ENCODE measurements around the gene TNNT3.

TNNT3 gene

GRCh38 chr11:1909524-1909923 is 10.0 kb upstream of the TNNT3 start:
- Histone ChIP-seq H3K27me3 (ENCODE audit: insufficient read depth, poor library complexity, severe bottlenecking) (no peaks in the 10 kb centered on the region), H3K4me3 (replicated peaks; ENCODE audit: insufficient read depth, low read length) (no peak overlapping the region), H3K27ac (replicated peaks) (no peak overlapping the region)
- no peak for DNase-seq (ENCODE audit: low read depth in 1 of 2, low spot score in 1 of 2)
- TF ChIP-seq GABPA (IDR thresholded peaks at IDR 0.05; ENCODE audit: low read depth) (no peak), CTCF (IDR thresholded peaks at IDR 0.05; ENCODE audit: insufficient read depth, low read length) (no peak), SPI1 (IDR thresholded peaks at IDR 0.05; ENCODE audit: borderline replicate concordance, low read depth) (no peak), REST (IDR thresholded peaks at IDR 0.05; ENCODE audit: insufficient replicate concordance, low read depth) (no peak), POLR2AphosphoS5 (IDR thresholded peaks at IDR 0.05; ENCODE audit: low read depth) (no peak)

DNA sequence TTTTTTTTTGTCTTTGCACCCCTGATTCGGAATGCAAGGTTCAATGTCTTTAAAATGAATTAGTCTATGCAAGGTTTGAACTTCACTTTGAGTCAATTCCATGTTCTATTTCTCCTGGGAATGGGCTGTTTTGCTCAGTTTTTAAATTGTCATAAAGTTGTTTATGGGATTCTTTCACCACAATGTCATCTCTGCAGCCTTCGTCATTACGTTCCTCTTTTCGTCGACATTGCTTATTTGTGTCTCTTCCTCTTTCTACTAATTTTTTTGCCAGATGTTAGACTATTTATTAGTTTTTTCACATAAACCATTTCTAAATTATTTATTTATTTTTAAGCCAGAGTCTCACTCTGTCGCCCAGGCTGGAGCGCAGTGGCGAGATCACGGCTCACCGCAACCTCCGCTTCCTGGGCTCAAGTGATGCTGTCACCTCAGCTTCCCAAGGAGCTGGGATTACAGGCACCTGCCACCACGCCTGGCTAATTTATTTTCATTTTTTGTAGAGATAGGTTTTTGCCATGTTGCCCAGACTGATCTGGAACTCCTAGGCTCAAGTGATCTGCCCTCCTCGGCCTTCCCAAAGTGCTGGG is 7.1 kb upstream of the TNNT3 start:
- TF ChIP-seq SPI1 (IDR thresholded peaks at IDR 0.05; ENCODE audit: borderline replicate concordance, low read depth) (peak; percentile 77), POLR2AphosphoS5 (IDR thresholded peaks at IDR 0.05; ENCODE audit: low read depth) (no peak)
- Histone ChIP-seq H3K27ac (replicated peaks) (no peak overlapping the region), H3K4me3 (replicated peaks; ENCODE audit: insufficient read depth, low read length) (no peak overlapping the region), H3K27me3 (ENCODE audit: insufficient read depth, poor library complexity, severe bottlenecking) (no peaks in the 10 kb centered on the region)
- no peak for DNase-seq (ENCODE audit: low read depth in 1 of 2, low spot score in 1 of 2)

- no peak overlapping the region for H3K4me3 ChIP-seq (replicated peaks; ENCODE audit: insufficient read depth, low read length)
- no peaks in the 10 kb centered on the region for H3K27me3 ChIP-seq (ENCODE audit: insufficient read depth, poor library complexity, severe bottlenecking)
- H3K27ac ChIP-seq (replicated peaks): no peak overlapping the region
- no peak for TF ChIP-seq CTCF (IDR thresholded peaks at IDR 0.05; ENCODE audit: insufficient read depth, low read length)
- TF ChIP-seq GABPA (IDR thresholded peaks at IDR 0.05; ENCODE audit: low read depth): no peak
- no peak for TF ChIP-seq SPI1 (IDR thresholded peaks at IDR 0.05; ENCODE audit: borderline replicate concordance, low read depth)
- no peak for TF ChIP-seq POLR2AphosphoS5 (IDR thresholded peaks at IDR 0.05; ENCODE audit: low read depth)
- TF ChIP-seq REST (IDR thresholded peaks at IDR 0.05; ENCODE audit: insufficient replicate concordance, low read depth): no peak
- DNase-seq (ENCODE audit: low read depth in 1 of 2, low spot score in 1 of 2): no peak
Observed at GRCh38 chr11:1913271-1914060, 6.0 kb upstream of the TNNT3 start.

DNA sequence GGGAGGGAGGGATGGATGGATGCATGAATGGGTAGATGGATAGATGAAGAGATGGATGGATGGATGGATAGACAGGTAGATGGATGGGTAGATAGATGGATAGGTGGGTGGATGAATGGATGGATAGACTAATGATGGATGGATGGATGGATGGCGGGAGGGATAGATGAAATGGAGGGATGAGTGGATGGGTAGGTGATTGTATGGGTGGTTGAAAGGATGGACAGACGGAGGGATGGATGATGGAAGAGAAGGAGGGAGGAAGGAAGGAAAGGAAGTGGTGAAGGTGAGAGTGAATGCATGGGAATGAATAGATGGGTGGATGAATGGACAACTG is 3.7 kb upstream of the TNNT3 start:
- no peak overlapping the region for H3K27ac ChIP-seq (replicated peaks)
- no peaks in the 10 kb centered on the region for H3K27me3 ChIP-seq (ENCODE audit: insufficient read depth, poor library complexity, severe bottlenecking)
- TF ChIP-seq REST (IDR thresholded peaks at IDR 0.05; ENCODE audit: insufficient replicate concordance, low read depth) (no peak), CTCF (IDR thresholded peaks at IDR 0.05; ENCODE audit: insufficient read depth, low read length) (no peak)
- H3K4me3 ChIP-seq (replicated peaks; ENCODE audit: insufficient read depth, low read length): no peak overlapping the region
- no peak for DNase-seq (ENCODE audit: low read depth in 1 of 2, low spot score in 1 of 2)
